OCI-LY3 (cell line): ENCODE measurements around the gene NUP188.

ENCODE experiments used
- EZH2phosphoT487 ChIP-seq: fragments of 200-600 bp; shearing (Covaris generic); IDR thresholded peaks from 2 replicates; pipeline ENCODE4 v1.6.1; 2018; ENCODE audit warnings: antibody characterized with exemption, mixed run types, low read depth
- TF ChIP-seq, protein P1 (sequence below): fragments of 200-600, 300-600 bp; sonication (generic); IDR thresholded peaks from 2 replicates; pipeline ENCODE4 v1.5.1; 2014; ENCODE audit warnings: antibody characterized with exemption, low read length, low read depth

DNA sequence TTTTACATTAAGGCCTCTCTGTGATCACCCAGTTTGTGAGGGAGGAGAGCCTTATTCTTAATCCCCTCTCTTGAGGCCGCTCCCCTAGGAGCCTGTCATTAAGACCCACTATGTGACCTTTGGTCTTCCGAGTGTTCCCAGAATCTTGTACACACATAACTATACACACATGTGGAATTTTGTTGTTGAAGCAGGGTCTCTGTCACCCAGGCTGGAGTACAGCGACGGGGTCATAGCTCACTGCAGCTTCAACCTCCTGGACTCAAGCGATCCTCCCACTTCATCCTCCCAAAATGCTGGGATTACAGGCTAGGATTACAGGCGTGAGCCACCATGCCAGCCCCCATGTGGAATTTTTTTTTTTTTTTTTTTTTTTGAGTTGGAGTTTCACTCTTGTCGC lies 41.5 kb upstream of the NUP188 start:
- TF ChIP-seq, protein P1, sequence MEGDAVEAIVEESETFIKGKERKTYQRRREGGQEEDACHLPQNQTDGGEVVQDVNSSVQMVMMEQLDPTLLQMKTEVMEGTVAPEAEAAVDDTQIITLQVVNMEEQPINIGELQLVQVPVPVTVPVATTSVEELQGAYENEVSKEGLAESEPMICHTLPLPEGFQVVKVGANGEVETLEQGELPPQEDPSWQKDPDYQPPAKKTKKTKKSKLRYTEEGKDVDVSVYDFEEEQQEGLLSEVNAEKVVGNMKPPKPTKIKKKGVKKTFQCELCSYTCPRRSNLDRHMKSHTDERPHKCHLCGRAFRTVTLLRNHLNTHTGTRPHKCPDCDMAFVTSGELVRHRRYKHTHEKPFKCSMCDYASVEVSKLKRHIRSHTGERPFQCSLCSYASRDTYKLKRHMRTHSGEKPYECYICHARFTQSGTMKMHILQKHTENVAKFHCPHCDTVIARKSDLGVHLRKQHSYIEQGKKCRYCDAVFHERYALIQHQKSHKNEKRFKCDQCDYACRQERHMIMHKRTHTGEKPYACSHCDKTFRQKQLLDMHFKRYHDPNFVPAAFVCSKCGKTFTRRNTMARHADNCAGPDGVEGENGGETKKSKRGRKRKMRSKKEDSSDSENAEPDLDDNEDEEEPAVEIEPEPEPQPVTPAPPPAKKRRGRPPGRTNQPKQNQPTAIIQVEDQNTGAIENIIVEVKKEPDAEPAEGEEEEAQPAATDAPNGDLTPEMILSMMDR = no peak
- TF ChIP-seq EZH2phosphoT487 = no peak
